Measurements from ENCODE around the gene TAS2R30. TPM values are rescaled to one million over a fixed set of nuclear protein-coding genes. Genes with fewer than 3 reads are reported as not detected.

TAS2R30 gene
- total and polyA plus RNA-seq, 9 of the 15 experiments (the other 6 are each of a cell fraction or from before 2014, with no cell fraction given): 0.11 to 4.0 (median 0.99) TPM; not detected in 3

DNA sequence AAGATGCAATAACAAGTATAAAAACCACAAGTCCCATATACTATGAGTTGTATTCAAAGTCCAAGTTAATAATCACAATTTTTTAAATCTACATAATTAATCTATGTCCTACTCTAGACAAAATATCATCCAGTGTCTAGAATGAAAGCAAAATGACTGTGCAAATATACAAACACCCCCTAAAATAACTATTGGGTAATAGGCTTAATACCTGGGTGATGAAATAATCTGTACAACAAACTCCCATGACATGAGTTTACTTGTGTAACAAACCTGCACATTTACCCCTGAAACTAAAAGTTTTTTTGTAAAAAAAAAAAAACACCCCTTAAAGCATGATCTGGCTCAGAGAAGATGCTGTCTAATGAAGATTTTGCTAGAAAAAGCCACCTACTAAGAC is 48.1 kb upstream of the TAS2R30 start:
- DNase-seq (ENCODE audit: extremely low read depth in 1 of 4, low spot score in 3 of 4) (no peak), FAIRE-seq (no peak), ATAC-seq (no peak)
- no peaks in the 10 kb centered on the region for H3K9me1 ChIP-seq (ENCODE audit: control insufficient read depth, insufficient read depth, low read length)
- no peaks in the 10 kb centered on the region for H3K9me3 ChIP-seq (replicated peaks; ENCODE audit: control insufficient read depth, insufficient read depth, low read depth, low read length)
- no peak overlapping the region for H3K27ac ChIP-seq (ENCODE audit: extremely low read depth, low read depth, low read length)
- no TSS peak for BruUV-seq (replicated peaks)
- H2AFZ ChIP-seq (ENCODE audit: low read depth, low read length): no peak overlapping the region
- no peaks in the 10 kb centered on the region for H4K20me1 ChIP-seq (replicated peaks; ENCODE audit: control insufficient read depth, insufficient read depth, low read length)
- TF ChIP-seq C11orf30 (IDR thresholded peaks at IDR 0.05; ENCODE audit: low read depth) (no peak), CEBPB (tag; IDR thresholded peaks at IDR 0.05) (peak; percentile 25; the same call in 1 of the 2 replicates), ZNF232 (CRISPR knock-in tag; IDR thresholded peaks at IDR 0.05) (no peak), ZNF696 (CRISPR knock-in tag; conservative IDR thresholded peaks at IDR 0.05) (no peak), DNMT1 (IDR thresholded peaks at IDR 0.05) (no peak), NFRKB (IDR thresholded peaks at IDR 0.05; ENCODE audit: low read depth) (no peak), NBN (IDR thresholded peaks at IDR 0.05; ENCODE audit: low read depth) (no peak), ZNF347 (CRISPR knock-in tag; IDR thresholded peaks at IDR 0.05; ENCODE audit: low read depth) (no peak), NR1H2 (CRISPR knock-in tag; IDR thresholded peaks at IDR 0.05) (no peak), CEBPG (CRISPR knock-in tag; IDR thresholded peaks at IDR 0.05) (no peak), CEBPG (tag; conservative IDR thresholded peaks at IDR 0.05 in 1 of 2, IDR thresholded peaks at IDR 0.05 in 1 of 2) (peak; percentile 54; a peak in 3 of 4 replicates)
- TF ChIP-seq, protein P1, sequence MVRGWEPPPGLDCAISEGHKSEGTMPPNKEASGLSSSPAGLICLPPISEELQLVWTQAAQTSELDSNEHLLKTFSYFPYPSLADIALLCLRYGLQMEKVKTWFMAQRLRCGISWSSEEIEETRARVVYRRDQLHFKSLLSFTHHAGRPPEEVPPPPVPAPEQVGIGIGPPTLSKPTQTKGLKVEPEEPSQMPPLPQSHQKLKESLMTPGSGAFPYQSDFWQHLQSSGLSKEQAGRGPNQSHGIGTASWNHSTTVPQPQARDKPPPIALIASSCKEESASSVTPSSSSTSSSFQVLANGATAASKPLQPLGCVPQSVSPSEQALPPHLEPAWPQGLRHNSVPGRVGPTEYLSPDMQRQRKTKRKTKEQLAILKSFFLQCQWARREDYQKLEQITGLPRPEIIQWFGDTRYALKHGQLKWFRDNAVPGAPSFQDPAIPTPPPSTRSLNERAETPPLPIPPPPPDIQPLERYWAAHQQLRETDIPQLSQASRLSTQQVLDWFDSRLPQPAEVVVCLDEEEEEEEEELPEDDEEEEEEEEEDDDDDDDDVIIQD (CRISPR knock-in tag; IDR thresholded peaks at IDR 0.05): no peak
- TF ChIP-seq, protein P2, sequence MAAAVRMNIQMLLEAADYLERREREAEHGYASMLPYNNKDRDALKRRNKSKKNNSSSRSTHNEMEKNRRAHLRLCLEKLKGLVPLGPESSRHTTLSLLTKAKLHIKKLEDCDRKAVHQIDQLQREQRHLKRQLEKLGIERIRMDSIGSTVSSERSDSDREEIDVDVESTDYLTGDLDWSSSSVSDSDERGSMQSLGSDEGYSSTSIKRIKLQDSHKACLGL (CRISPR knock-in tag; IDR thresholded peaks at IDR 0.05; ENCODE audit: borderline replicate concordance, poor library complexity, severe bottlenecking): no peak
- TF ChIP-seq, protein P3, sequence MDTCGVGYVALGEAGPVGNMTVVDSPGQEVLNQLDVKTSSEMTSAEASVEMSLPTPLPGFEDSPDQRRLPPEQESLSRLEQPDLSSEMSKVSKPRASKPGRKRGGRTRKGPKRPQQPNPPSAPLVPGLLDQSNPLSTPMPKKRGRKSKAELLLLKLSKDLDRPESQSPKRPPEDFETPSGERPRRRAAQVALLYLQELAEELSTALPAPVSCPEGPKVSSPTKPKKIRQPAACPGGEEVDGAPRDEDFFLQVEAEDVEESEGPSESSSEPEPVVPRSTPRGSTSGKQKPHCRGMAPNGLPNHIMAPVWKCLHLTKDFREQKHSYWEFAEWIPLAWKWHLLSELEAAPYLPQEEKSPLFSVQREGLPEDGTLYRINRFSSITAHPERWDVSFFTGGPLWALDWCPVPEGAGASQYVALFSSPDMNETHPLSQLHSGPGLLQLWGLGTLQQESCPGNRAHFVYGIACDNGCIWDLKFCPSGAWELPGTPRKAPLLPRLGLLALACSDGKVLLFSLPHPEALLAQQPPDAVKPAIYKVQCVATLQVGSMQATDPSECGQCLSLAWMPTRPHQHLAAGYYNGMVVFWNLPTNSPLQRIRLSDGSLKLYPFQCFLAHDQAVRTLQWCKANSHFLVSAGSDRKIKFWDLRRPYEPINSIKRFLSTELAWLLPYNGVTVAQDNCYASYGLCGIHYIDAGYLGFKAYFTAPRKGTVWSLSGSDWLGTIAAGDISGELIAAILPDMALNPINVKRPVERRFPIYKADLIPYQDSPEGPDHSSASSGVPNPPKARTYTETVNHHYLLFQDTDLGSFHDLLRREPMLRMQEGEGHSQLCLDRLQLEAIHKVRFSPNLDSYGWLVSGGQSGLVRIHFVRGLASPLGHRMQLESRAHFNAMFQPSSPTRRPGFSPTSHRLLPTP (IDR thresholded peaks at IDR 0.05; ENCODE audit: borderline replicate concordance, extremely low read depth, insufficient read length): no peak
- intact Hi-C loops (cut with micrococcal nuclease): no loop called here
- POLR2A ChIA-PET: no interaction called here
- no peaks in the 10 kb centered on the region for H3K4me1 ChIP-seq (replicated peaks in 1 of 2; ENCODE audit: control insufficient read depth in 2 of 2, insufficient read depth in 2 of 2, low read length in 2 of 2)
- H3K36me3 ChIP-seq (ENCODE audit: control insufficient read depth, insufficient read depth, low read length): no peaks in the 10 kb centered on the region
- H3K9ac ChIP-seq (ENCODE audit: insufficient read depth in 1 of 2, low read depth in 2 of 2, low read length in 2 of 2): no peak overlapping the region
- CTCF ChIA-PET (ENCODE audit: low intra/inter-chr PET ratio): no interaction called here
- H3K79me2 ChIP-seq (ENCODE audit: control insufficient read depth, insufficient read depth, low read length): no peaks in the 10 kb centered on the region
- no peak overlapping the region for H3K4me2 ChIP-seq (ENCODE audit: insufficient read depth, low read length)
- in situ Hi-C loops (cut with MboI): no loop called here
- no peaks in the 10 kb centered on the region for H3K27me3 ChIP-seq (ENCODE audit: control insufficient read depth in 2 of 2, insufficient read depth in 2 of 2, low read length in 2 of 2)
- H3K4me3 ChIP-seq: no peak overlapping the region
